ENCODE measurements around the gene AGTPBP1.

The AGTPBP1 gene

DNA sequence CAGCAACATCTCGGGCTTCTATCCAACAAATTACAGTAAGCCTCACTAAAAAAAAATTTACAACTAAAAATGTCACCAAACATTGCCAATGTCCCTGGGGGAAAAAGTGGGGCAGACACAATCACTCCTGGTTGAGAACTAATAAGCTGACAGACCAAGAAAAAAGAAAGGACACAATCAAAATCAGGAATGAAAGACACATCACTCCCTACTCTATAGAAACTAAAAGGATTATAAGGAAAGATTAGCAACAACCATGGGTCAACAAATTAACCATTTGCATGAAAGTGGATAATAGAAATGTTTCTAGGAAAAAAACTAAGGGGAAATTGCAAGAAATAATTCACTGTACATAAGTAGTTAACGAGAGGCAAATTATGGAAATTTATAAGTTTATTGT lies 53.4 kb downstream of the AGTPBP1 start:
- Histone ChIP-seq H3K79me2 (ENCODE audit: insufficient read depth, low read length) (no peaks in the 10 kb centered on the region), H3K36me3 (ENCODE audit: insufficient read depth, low read length) (peaks cover 21% of the 10 kb centered on the region; the same call in 1 of the 2 replicates), H3K9me2 (replicated peaks; ENCODE audit: low read depth, low read length) (no peaks in the 10 kb centered on the region), H3K4me3 (ENCODE audit: low read length, poor library complexity, severe bottlenecking) (no peak overlapping the region), H3K9ac (ENCODE audit: low read depth, low read length, poor library complexity, severe bottlenecking) (no peak overlapping the region), H3K4me2 (ENCODE audit: low read depth, low read length, poor library complexity, severe bottlenecking) (no peak overlapping the region), H3K4me1 (ENCODE audit: insufficient read depth, low read length, poor library complexity, severe bottlenecking) (no peaks in the 10 kb centered on the region), H3F3A (ENCODE audit: low read depth) (no peaks in the 10 kb centered on the region), H3K27me3 (ENCODE audit: insufficient read depth, low read length, poor library complexity, severe bottlenecking) (no peaks in the 10 kb centered on the region), H2AFZ (ENCODE audit: low read length) (no peak overlapping the region), H4K20me1 (ENCODE audit: insufficient read depth, low read length, poor library complexity, severe bottlenecking) (no peaks in the 10 kb centered on the region), H3K9me3 (ENCODE audit: insufficient read depth, low read depth, low read length) (no peaks in the 10 kb centered on the region)
- TF ChIP-seq EZH2phosphoT487 (IDR thresholded peaks at IDR 0.05; ENCODE audit: borderline replicate concordance), result no peak
- TF ChIP-seq, protein P1, sequence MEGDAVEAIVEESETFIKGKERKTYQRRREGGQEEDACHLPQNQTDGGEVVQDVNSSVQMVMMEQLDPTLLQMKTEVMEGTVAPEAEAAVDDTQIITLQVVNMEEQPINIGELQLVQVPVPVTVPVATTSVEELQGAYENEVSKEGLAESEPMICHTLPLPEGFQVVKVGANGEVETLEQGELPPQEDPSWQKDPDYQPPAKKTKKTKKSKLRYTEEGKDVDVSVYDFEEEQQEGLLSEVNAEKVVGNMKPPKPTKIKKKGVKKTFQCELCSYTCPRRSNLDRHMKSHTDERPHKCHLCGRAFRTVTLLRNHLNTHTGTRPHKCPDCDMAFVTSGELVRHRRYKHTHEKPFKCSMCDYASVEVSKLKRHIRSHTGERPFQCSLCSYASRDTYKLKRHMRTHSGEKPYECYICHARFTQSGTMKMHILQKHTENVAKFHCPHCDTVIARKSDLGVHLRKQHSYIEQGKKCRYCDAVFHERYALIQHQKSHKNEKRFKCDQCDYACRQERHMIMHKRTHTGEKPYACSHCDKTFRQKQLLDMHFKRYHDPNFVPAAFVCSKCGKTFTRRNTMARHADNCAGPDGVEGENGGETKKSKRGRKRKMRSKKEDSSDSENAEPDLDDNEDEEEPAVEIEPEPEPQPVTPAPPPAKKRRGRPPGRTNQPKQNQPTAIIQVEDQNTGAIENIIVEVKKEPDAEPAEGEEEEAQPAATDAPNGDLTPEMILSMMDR (conservative IDR thresholded peaks at IDR 0.05; ENCODE audit: low read length), result no peak

DNA sequence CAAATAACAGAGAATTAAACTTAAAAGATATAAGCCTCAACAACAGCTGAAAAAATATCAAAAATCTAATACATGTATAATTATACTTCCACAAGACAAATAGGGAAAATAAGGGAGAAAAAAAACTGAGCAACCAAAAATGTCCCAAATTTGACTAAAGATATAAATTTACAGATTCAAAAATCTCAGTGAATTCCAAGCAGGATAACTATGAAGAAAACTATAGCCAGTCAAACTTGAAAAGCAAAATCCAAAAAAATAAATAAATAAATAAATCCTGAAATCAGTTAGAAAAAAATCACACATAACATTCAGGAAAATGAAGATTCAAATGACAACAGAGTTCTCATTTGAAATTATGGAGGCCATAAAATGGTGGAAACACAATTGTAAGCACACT lies 56.7 kb downstream of the AGTPBP1 start:
- Histone ChIP-seq H3K27me3 (ENCODE audit: insufficient read depth, low read length, poor library complexity, severe bottlenecking) (no peaks in the 10 kb centered on the region), H3K9me2 (replicated peaks; ENCODE audit: low read depth, low read length) (no peaks in the 10 kb centered on the region), H3K79me2 (ENCODE audit: insufficient read depth, low read length) (no peaks in the 10 kb centered on the region), H3K9me3 (ENCODE audit: insufficient read depth, low read depth, low read length) (no peaks in the 10 kb centered on the region), H3K4me3 (ENCODE audit: low read length, poor library complexity, severe bottlenecking) (no peak overlapping the region), H3F3A (ENCODE audit: low read depth) (no peaks in the 10 kb centered on the region), H4K20me1 (ENCODE audit: insufficient read depth, low read length, poor library complexity, severe bottlenecking) (no peaks in the 10 kb centered on the region), H3K36me3 (ENCODE audit: insufficient read depth, low read length) (peaks cover 13% of the 10 kb centered on the region; the same call in 1 of the 2 replicates), H3K9ac (ENCODE audit: low read depth, low read length, poor library complexity, severe bottlenecking) (no peak overlapping the region), H2AFZ (ENCODE audit: low read length) (no peak overlapping the region), H3K4me1 (ENCODE audit: insufficient read depth, low read length, poor library complexity, severe bottlenecking) (no peaks in the 10 kb centered on the region), H3K4me2 (ENCODE audit: low read depth, low read length, poor library complexity, severe bottlenecking) (no peak overlapping the region)
- TF ChIP-seq, protein P1 (conservative IDR thresholded peaks at IDR 0.05; ENCODE audit: low read length), result no peak
- no peak for TF ChIP-seq EZH2phosphoT487 (IDR thresholded peaks at IDR 0.05; ENCODE audit: borderline replicate concordance)

DNA sequence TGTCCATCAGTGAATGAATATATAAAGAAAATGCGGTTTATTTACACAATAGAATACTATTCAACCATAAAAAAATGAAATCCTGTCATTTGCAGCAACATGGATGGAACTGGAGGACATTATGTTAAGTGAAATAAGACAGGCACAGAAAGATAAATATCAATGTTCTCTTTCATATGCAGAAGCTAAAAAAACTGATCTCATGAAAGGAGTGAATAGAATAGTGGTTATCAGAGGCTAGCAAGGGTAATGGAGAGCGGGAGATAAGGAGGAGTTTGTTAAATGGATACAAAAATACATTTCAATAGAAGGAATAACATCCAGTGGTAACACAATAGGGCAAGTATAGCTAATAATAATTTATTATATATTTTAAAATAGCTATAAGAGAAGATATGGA lies 65.0 kb downstream of the AGTPBP1 start:
- H3K9ac ChIP-seq (ENCODE audit: low read depth, low read length, poor library complexity, severe bottlenecking), result no peak overlapping the region

DNA sequence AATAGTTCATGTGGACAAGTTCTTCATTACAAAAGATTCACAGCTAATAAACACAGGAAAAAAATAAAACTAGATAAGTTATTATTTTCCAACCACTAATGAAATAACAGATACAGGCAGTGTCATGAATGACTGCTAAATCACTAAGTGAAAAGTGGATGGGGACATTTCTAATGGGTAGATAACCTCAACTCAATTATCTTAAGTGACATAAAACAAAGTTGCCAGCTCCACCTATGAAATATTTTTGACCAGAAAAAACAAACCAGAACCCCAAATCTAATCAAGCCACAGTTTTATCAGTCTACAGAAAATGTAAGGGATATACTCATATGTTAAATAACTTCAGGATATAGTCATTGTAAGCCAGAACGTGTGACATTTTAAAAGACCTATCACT lies 74.4 kb downstream of the AGTPBP1 start:
- Histone ChIP-seq H3K27me3 (ENCODE audit: insufficient read depth, low read length, poor library complexity, severe bottlenecking) (no peaks in the 10 kb centered on the region), H3K9me3 (ENCODE audit: insufficient read depth, low read depth, low read length) (no peaks in the 10 kb centered on the region), H3K4me3 (ENCODE audit: low read length, poor library complexity, severe bottlenecking) (no peak overlapping the region), H2AFZ (ENCODE audit: low read length) (no peak overlapping the region), H4K20me1 (ENCODE audit: insufficient read depth, low read length, poor library complexity, severe bottlenecking) (no peaks in the 10 kb centered on the region), H3K79me2 (ENCODE audit: insufficient read depth, low read length) (no peaks in the 10 kb centered on the region), H3F3A (ENCODE audit: low read depth) (no peaks in the 10 kb centered on the region), H3K9me2 (replicated peaks; ENCODE audit: low read depth, low read length) (no peaks in the 10 kb centered on the region), H3K36me3 (ENCODE audit: insufficient read depth, low read length) (peaks cover 25% of the 10 kb centered on the region; the same call in 1 of the 2 replicates), H3K9ac (ENCODE audit: low read depth, low read length, poor library complexity, severe bottlenecking) (no peak overlapping the region), H3K4me2 (ENCODE audit: low read depth, low read length, poor library complexity, severe bottlenecking) (no peak overlapping the region), H3K4me1 (ENCODE audit: insufficient read depth, low read length, poor library complexity, severe bottlenecking) (peaks cover 3% of the 10 kb centered on the region)
- TF ChIP-seq, protein P1 (conservative IDR thresholded peaks at IDR 0.05; ENCODE audit: low read length), result no peak
- no peak for TF ChIP-seq EZH2phosphoT487 (IDR thresholded peaks at IDR 0.05; ENCODE audit: borderline replicate concordance)

More for the DNA sequence above, 65.0 kb downstream of the AGTPBP1 start:
- no peaks in the 10 kb centered on the region for H3F3A ChIP-seq (ENCODE audit: low read depth)
- no peaks in the 10 kb centered on the region for H3K79me2 ChIP-seq (ENCODE audit: insufficient read depth, low read length)
- no peaks in the 10 kb centered on the region for H3K4me1 ChIP-seq (ENCODE audit: insufficient read depth, low read length, poor library complexity, severe bottlenecking)
- no peaks in the 10 kb centered on the region for H3K9me2 ChIP-seq (replicated peaks; ENCODE audit: low read depth, low read length)
- H3K9me3 ChIP-seq (ENCODE audit: insufficient read depth, low read depth, low read length), result no peaks in the 10 kb centered on the region
- H4K20me1 ChIP-seq (ENCODE audit: insufficient read depth, low read length, poor library complexity, severe bottlenecking), result no peaks in the 10 kb centered on the region
- H2AFZ ChIP-seq (ENCODE audit: low read length), result no peak overlapping the region
- TF ChIP-seq EZH2phosphoT487 (IDR thresholded peaks at IDR 0.05; ENCODE audit: borderline replicate concordance), result no peak
- H3K36me3 ChIP-seq (ENCODE audit: insufficient read depth, low read length), result peaks cover 24% of the 10 kb centered on the region; the same call in 1 of the 2 replicates
- H3K4me3 ChIP-seq (ENCODE audit: low read length, poor library complexity, severe bottlenecking), result no peak overlapping the region
- no peak overlapping the region for H3K4me2 ChIP-seq (ENCODE audit: low read depth, low read length, poor library complexity, severe bottlenecking)
- no peaks in the 10 kb centered on the region for H3K27me3 ChIP-seq (ENCODE audit: insufficient read depth, low read length, poor library complexity, severe bottlenecking)

Data from Loucy (cell line).